GM12801 (cell line): ENCODE results near the gene CDH23.

Experiments
- TF ChIP-seq, protein P1 (sequence below): IDR thresholded peaks from one replicate; pipeline ENCODE4 v1.5.1; 2011; ENCODE audit warnings: control low read depth; ENCODE audit not compliant: insufficient read length; ENCODE audit errors: extremely low read depth

Gene CDH23

DNA sequence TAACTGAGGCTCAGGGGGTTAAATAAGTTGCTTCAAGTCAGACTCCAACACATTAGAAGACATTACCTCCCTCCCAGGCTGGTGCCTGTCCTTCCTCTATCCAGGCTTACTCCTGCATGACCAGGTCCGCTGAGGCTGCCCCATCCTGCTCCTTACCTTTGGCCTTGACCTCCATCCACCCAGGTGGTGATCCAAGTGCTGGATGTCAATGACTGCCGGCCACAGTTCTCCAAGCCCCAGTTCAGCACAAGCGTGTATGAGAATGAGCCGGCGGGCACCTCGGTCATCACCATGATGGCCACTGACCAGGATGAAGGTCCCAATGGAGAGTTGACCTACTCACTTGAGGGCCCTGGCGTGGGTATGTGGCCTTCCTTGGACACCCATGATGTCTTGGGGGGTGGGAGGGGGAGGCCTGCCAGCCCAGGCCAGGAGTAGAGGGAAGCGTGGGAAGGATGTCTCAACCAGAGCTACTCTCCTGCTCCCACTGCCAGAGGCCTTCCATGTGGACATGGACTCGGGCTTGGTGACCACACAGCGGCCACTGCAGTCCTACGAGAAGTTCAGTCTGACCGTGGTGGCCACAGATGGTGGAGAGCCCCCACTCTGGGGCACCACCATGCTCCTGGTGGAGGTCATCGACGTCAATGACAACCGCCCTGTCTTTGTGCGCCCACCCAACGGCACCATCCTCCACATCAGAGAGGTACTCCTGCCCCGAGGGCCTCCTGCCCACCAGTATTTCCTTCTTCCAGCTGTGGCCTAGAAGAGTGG, 406.2 kb downstream of the CDH23 start:
- TF ChIP-seq, protein P1, sequence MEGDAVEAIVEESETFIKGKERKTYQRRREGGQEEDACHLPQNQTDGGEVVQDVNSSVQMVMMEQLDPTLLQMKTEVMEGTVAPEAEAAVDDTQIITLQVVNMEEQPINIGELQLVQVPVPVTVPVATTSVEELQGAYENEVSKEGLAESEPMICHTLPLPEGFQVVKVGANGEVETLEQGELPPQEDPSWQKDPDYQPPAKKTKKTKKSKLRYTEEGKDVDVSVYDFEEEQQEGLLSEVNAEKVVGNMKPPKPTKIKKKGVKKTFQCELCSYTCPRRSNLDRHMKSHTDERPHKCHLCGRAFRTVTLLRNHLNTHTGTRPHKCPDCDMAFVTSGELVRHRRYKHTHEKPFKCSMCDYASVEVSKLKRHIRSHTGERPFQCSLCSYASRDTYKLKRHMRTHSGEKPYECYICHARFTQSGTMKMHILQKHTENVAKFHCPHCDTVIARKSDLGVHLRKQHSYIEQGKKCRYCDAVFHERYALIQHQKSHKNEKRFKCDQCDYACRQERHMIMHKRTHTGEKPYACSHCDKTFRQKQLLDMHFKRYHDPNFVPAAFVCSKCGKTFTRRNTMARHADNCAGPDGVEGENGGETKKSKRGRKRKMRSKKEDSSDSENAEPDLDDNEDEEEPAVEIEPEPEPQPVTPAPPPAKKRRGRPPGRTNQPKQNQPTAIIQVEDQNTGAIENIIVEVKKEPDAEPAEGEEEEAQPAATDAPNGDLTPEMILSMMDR, result no peak

DNA sequence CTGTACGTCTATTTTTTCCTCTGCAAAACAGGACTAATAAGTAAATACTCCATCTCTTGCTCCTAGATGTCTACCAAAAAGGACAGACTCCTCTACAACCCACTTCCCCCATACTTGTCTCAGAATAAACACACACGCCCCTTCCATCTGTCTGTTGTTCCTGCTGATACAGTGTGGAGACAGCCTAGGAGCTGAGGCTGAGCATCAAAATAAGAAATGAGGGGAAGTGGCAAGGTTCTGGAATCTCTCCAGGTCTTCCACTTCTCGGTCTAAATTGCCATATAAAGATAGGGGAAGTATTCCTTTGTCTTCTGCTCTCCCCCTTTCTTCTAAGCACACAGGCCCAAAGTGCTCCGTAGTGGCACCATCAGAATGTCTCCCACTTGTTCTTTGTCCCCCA, 407.4 kb downstream of the CDH23 start:
- TF ChIP-seq, protein P1, result no peak

DNA sequence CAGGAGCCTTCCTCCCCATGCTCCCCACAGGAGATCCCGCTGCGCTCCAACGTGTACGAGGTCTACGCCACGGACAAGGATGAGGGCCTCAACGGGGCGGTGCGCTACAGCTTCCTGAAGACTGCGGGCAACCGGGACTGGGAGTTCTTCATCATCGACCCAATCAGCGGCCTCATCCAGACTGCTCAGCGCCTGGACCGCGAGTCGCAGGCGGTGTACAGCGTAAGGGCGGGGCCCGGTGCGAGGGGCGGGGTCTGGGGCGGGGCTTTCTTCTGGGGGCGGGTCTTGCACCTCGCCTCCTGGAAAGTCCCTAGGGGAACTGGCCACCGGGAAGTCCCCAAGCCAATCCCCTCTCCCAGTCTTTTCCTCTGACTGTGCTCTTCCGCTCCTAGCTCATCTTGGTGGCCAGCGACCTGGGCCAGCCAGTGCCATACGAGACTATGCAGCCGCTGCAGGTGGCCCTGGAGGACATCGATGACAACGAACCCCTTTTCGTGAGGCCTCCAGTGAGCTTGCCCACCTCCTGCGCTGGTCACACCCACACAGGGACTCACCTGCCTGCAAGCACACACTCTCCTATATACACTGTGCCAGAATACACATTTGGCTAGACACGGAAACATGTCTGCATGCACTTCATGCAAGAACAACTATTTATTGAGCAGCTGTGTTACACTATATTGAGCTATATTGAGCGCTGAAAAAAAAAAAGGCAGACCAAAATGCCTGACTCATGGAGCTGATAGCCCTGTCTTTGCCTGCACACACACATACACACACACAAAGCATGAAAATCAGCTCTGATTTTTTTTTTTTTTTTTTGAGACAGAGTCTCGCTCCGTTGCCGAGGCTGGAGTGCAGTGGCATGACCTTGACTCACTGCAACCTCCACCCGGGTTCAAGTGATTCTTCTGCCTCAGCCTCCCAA, 409.3 kb downstream of the CDH23 start:
- TF ChIP-seq, protein P1, result no peak

DNA sequence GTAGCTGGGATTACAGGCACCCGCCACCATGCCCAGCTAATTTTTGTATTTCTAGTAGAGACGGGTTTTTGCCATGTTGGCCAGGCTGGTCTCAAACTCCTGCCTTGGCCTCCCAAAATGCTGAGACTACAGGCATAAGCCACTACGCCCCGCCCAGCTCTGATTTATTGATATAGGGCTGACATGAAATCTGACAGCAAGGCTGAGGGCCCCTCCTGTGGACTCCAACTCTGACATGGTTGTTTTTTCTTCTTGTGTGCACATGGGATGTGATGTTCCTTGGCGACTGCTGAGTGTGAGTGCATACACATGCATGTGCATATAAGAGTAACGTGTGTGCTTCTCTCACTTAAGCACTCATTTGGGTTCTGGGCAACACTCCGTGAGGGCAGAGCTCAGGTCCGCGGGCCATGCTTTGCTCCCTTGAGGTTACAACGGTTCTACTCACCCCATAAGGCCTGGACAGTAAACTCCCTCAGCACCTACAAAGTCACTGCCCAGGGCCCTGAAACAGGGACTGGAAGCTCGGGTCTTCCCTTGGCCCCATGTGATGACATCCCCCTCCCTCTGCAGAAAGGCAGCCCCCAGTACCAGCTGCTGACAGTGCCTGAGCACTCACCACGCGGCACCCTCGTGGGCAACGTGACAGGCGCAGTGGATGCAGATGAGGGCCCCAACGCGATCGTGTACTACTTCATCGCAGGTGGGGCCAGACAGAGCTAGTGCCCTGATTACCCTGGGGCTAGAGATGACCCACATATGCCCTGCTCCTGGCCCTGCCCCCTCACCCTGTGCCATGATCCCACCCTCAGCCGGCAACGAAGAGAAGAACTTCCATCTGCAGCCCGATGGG, 410.2 kb downstream of the CDH23 start:
- TF ChIP-seq, protein P1, result no peak

DNA sequence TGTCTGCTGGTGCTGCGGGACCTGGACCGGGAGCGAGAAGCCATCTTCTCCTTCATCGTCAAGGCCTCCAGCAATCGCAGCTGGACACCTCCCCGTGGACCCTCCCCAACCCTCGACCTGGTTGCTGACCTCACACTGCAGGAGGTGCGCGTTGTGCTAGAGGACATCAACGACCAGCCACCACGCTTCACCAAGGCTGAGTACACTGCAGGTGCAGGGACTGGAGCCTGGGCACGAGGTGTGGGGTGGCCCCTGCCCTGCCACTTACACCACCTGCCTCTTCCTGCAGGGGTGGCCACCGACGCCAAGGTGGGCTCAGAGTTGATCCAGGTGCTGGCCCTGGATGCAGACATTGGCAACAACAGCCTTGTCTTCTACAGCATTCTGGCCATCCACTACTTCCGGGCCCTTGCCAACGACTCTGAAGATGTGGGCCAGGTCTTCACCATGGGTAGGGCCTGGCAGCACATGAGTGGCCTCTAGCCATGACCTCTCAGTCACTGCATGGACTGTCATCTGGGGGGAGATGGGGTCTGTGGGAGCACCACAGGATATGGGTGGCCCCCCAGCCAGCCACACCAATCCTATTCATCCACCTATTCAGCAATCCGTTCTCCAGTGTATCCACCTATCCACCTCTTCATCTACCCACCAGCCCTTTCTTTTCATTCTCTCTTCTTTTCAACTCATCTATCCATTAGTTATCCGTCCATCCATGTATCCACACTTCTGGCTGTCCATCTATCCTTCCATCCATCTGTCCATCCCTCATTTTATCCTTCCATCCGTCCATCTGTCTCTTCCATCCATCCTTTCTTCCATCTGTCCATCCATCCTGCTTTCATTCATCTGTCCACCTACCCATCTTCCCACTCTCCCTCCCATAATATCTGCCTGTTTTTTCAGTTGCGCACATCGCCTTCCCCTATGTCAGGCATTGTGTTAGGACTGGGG, 411.1 kb downstream of the CDH23 start:
- TF ChIP-seq, protein P1, result no peak

DNA sequence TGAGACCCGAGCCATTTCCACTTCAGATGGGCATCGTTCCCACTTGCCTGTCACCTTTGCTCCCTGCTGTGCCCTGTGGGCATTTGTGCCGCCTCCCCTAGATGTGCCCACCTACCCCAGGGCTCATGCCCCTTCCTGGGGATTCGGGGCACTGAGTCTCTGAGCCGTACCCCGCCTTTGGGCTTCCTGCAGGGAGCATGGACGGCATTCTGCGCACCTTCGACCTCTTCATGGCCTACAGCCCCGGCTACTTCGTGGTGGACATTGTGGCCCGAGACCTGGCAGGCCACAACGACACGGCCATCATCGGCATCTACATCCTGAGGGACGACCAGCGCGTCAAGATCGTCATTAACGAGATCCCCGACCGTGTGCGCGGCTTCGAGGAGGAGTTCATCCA, 412.9 kb downstream of the CDH23 start:
- TF ChIP-seq, protein P1, result no peak
